CD4-positive, alpha-beta T cell treated with Interferon gamma for 1 hour (primary cell): Measurements from ENCODE around the gene EML2.

Experiments used
- DNase-seq: peaks from one replicate; pipeline ENCODE4 v3.0.0-alpha.2; 2020

EML2 gene

DNA sequence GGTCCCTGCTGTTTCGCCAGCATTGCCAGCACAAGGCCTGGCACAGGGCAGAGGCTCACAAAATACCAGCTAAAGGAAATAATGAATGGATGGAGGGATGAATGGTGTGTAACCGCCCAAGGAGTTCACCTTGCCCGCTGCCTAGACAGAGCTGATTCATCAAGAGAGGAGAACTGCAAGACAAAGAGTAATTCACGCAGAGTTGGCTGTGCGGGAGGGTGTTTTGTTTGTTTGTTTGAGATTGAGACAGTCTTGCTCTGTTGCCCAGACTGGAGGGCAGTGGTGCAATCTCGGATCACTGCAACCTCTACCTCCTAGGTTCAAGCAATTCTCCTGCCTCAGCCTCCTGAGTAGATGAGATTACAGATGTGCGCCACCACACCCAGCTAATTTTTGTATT is 57.6 kb downstream of the EML2 start:
- no peak for DNase-seq

DNA sequence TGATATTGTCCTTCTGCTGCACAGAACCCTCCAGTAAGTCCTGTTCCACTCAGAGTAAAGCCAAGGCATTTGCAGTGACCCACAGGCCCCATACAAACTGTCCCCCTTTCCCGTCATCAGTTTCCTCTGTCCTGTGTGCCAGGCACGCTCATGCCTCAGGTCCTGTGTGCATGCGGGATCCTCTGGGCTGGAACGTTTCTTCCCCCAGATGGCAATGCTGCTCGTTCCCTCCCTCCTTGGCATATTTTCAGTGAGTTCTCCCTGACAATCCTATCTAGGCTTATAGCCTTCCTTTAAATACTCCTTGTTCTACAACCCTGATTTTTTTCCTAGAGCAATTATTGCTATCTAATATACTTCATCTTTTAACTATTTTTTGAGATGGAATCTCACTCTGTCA is 60.3 kb downstream of the EML2 start:
- no peak for DNase-seq

DNA sequence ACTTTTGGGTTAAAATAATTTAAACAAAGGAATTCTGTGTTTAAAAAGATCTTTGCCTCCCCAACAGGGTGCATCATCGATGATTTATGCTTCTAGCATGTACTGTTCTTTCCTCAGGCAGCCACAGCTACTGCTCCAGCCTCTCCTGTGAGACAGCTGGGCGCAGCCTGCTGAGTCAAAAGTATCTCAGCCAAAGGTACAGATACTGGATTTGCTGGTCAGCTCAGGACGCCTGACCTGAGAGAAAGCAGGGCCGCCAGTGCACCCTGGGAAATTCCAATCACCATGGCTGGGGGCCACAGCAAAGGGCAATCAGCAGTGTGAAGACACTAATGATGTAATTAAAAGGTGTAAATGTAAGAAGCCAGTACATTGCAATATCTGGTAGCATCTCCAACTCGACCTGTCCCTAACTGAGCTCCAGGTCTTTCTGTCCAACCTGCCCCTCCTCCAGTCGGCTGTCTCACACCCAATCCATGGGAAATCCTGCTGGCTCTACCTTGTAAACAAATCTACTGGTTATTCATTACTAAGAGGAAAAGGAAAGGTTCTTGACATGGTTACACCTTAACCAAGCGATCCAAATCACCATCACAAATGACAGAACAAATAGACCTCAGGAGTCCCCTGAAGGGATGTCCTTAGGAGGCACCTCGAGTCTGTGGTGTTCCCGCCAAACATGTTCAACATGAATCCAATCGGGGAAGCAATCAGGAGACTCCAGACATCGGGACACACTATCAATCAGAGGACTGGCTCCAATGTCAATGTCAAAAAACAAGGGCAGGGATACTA is 61.9 kb downstream of the EML2 start:
- no peak for DNase-seq

DNA sequence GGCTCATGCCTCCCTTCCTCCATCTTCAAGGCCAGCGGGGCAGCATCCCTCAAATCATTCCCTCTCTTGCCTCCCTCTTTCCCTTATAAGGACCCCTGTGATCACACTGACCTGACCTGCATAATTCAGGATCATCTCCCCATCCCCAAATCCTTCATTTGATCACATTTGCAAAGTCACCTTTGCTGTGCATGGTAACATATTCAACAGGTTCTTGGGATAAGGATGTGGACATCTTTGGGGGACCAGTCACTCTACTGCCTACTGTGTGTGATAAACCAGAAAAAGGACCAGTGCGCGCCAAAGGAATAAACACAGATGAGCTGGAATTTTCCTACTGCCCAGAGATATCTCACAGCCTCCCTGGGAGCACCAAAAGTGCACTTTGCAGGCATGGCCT is 62.5 kb downstream of the EML2 start:
- no peak for DNase-seq

DNA sequence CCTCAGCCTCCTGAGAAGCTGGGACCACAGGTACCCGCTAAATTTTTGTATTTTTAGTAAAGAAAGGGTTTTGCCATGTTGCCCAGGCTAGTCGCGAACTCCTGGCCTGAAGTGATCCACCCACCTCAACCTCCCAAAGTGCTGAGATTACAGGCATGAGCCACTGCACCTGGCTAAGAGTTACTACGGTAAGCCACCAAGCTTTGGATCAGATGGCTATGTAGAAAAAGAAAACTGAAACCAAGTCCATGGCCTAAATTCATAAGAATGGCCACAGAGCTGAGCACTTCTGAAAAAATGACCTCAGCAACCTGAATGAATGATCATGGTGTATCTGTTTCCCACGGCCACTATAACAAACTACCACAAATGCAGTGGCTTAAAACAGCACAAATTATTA is 64.0 kb downstream of the EML2 start:
- no peak for DNase-seq

DNA sequence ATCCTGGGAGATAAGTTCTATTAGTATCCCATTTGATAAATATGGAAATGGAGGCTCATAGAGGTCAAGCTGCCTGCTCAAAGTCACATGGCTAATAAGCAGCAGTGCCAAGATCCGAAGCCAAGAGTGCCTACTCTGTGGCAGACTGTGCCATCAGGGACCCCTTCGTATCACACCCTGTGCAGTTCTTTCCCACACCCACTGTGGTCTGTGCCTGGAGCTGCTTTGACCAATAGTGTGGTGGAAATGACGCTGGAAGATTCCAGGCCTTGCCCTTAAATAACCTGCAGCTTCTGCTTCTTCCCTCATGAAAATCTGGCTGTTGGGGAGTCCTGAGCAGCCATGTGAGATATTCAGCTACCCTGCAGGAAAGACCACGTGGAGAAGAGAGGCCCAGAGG is 64.7 kb downstream of the EML2 start:
- no peak for DNase-seq

DNA sequence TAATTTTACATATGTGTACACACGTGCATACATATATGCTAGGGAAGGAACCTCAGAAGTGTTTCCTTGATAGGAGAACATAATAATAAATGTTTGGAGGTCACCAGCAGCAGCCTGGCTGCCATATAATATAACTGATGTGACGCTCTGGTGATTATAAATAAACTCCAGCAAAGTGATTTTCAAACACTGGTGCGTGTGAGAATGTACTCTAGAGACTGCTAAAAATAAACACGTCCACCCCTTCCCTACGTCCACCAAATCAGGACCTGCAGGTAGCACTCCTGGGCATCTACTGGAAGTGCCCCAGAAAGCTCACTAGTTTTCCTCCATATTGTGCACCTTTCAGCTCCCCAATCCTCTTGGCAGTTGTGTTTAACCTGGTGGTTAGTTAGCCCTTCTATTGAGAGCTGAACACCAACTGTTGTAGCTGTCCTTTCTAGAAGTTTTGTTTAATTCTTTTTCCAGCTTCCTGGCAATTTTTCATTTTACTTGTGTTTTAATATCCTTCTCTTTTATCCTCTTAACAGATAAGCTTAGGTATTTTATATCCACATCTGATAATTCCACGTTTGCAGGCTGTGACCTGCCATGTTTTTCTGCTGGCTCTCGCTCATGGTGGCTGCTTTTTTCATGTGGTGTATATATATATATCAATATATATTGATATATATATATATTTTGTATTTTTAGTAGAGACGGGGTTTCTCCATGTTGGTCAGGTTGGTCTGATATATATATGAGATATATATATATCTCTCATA is 67.6 kb downstream of the EML2 start:
- no peak for DNase-seq

DNA sequence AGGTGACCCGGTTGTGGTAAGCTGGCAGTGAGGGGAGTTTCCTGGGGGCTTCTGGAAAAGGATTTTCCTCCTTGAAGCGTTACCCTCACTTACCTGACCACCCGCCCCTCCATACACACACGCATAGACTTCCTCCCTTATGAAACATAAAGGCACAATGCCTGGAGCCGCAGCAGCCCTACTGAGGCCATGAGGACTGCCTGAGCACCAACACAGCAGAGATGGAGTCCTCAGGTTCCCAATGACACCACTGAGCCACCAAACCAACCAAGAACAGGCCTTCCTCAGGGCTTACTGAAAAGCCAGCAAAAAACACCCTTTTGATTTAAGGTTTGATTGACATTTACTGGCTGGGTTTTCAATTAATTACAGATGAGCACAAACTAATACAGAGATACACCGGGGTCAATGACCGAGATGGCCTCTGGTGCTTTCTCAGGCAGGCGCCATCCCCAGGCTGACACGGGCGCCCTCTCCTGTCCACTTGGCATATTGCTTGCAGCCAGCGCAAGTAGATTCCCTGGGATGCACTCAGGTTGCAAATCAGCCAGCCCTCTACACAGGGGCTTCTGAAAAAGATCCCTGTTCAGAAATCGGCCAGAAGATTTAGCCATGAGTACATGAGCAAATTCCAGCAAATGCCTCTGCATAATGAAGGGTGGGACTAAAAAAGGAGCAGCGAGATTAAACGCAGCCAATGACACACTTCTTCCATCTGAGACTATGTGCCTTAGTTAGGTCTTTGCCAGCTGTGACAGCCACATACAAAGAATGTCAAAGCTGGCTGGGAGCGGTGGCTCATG is 69.4 kb downstream of the EML2 start:
- DNase-seq = peak; percentile 41

DNA sequence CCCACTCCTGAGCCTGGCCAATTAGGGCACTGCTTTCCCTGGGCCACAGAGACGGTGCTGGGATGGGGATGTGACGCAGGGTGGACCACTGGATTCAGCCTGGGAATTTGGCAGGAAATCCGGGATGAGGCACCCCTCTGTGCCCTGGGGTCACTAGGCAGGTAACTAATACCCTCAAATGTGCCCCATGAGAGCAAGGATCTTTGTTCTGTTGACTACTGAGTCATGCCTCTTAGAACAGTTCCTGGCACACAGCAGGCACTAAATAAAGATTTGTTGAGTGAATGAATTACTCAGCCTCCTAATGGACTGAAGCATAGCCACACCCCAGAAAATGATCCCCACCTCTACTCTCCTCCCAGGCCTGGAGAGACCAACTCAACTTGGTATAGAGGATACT is 70.5 kb downstream of the EML2 start:
- no peak for DNase-seq

DNA sequence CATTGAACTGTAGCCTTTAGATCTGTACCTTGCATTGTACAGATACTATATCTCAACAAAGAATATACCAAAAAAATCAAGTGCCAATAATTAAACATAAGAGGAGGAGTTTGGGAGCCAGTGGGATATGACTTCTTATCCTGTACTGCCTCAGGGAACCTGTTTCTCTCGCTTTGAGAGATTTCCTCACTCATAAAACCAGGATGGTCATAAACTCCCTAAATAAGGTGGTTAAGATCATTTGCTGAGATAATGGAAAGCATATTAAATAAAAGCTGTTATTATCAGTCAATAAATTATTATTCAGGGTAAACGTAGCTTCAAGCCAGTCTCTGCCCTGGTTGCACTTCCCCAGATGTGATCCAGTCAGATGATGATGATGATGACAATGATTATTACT is 71.6 kb downstream of the EML2 start:
- DNase-seq = no peak

DNA sequence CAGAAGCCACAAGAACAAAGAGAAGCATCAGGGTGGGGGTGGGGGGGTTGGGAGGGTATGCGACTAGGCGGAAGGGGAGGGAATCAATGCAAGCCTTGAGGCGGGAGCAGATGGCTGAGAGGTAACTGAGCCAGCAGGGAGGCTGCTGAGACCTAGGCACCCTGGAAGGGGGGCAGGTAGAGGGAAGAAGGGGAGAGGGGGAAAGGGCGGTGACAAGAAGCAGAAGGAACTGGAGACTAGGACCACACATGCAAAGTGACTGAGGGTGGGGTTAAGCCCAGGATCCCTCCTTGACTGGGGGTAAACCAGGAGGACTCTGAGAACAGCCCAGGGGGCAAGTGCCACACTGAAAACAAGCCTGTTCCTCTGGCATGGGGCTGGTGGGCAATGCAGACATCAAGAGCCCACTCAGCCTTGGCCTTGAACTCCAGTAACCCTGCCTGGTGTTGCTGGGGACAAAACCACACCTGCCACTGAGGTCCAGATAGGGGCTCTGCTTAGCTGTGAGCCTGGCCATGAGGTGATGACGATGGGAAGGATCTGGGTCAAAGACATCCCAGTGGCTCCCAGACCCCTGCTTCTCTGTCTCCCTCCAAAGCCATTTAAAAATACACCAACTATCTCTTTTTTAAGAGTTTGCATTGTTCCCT is 74.9 kb downstream of the EML2 start:
- no peak for DNase-seq

DNA sequence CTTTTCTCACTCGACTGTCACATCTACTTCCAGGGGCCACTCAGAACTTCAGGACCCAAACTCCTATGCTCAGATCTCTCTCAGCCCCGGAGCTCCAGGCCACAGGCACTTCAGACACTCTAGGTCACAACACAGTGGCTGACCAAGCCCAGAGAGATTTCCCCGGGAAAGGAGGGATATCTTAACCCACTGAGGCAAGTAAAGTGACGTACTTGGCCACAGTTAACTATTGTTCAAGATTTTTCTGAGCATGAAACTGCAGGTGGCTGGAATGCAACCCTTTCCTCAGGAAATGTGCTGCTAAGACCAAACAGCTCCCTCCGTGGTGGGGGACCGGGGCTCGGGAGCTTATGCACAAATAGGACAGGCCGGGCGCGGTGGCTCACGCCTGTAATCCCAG is 78.5 kb downstream of the EML2 start:
- DNase-seq = no peak

DNA sequence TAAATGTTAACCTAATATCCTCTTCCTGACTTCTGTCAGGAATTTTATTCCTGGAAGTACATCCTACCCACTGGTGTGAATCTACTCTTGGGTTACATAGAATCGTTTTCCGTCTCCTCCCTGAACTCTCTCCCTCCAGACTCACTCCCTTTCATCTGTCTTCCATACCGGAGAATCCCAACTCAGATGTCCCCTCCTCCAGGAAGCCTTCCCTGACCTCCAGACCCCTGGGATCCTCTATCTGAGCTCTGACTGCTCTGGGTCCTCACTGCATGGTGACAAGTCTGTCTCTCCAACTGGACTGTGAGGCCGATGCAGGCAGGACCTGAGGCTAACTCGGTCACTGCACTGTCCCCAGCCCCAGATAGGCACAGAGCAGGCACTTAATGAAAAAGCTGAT is 79.2 kb downstream of the EML2 start:
- DNase-seq = no peak
